ENCODE results near the gene WDR17. TPM values are rescaled to one million over a fixed set of nuclear protein-coding genes. Genes with fewer than 3 reads are reported as not detected.
"Not testable (repeated sequence)": the region's sequence is repeated elsewhere in the genome, so short reads cannot be mapped to it uniquely, and the experiment has no call there.

The WDR17 gene
- total RNA-seq, 1 donor from 2014 or later: 3.7 TPM

GRCh38 chr4:176207839-176208238 is 142.2 kb downstream of the WDR17 start:
- no peaks in the 10 kb centered on the region for H3K27me3 ChIP-seq (ENCODE audit: control insufficient read depth, insufficient read depth, low read length)
- H3K36me3 ChIP-seq (ENCODE audit: control insufficient read depth, insufficient read depth, low read length): no peaks in the 10 kb centered on the region
- TF ChIP-seq, protein P1, sequence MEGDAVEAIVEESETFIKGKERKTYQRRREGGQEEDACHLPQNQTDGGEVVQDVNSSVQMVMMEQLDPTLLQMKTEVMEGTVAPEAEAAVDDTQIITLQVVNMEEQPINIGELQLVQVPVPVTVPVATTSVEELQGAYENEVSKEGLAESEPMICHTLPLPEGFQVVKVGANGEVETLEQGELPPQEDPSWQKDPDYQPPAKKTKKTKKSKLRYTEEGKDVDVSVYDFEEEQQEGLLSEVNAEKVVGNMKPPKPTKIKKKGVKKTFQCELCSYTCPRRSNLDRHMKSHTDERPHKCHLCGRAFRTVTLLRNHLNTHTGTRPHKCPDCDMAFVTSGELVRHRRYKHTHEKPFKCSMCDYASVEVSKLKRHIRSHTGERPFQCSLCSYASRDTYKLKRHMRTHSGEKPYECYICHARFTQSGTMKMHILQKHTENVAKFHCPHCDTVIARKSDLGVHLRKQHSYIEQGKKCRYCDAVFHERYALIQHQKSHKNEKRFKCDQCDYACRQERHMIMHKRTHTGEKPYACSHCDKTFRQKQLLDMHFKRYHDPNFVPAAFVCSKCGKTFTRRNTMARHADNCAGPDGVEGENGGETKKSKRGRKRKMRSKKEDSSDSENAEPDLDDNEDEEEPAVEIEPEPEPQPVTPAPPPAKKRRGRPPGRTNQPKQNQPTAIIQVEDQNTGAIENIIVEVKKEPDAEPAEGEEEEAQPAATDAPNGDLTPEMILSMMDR (IDR thresholded peaks at IDR 0.05; ENCODE audit: insufficient read depth, low read length, poor library complexity, severe bottlenecking): no peak
- DNase-seq (ENCODE audit: low read depth): no peak
- H3K4me3 ChIP-seq (ENCODE audit: low read depth, low read length): no peak overlapping the region

GRCh38 chr4:176209535-176209934 is 143.9 kb downstream of the WDR17 start:
- no peak overlapping the region for H3K4me3 ChIP-seq (ENCODE audit: low read depth, low read length)
- H3K27me3 ChIP-seq (ENCODE audit: control insufficient read depth, insufficient read depth, low read length): no peaks in the 10 kb centered on the region
- DNase-seq (ENCODE audit: low read depth): no peak
- TF ChIP-seq, protein P1 (IDR thresholded peaks at IDR 0.05; ENCODE audit: insufficient read depth, low read length, poor library complexity, severe bottlenecking): no peak
- no peaks in the 10 kb centered on the region for H3K36me3 ChIP-seq (ENCODE audit: control insufficient read depth, insufficient read depth, low read length)

DNA sequence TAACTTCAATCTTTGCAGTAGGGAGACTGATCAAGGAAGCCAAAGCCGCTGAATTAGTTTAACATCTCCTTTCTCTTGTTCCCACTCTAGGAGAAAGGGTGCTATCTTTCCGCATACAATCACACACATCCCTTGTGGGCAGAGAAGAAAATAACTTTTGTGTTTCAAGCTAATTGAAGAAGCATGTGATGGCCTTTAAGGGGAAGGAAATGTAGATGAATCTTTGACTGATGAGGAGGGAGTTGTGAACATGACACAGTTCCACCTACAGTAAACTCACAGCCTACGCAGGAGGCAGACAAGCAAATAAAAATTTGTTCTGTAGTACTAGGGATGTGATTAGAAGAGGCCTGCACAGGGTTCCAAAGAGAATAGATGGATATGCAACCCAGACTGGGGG is 144.5 kb downstream of the WDR17 start:
- TF ChIP-seq, protein P1 (IDR thresholded peaks at IDR 0.05; ENCODE audit: insufficient read depth, low read length, poor library complexity, severe bottlenecking): no peak
- Histone ChIP-seq H3K36me3 (ENCODE audit: control insufficient read depth, insufficient read depth, low read length) (no peaks in the 10 kb centered on the region), H3K27me3 (ENCODE audit: control insufficient read depth, insufficient read depth, low read length) (no peaks in the 10 kb centered on the region), H3K4me3 (ENCODE audit: low read depth, low read length) (no peak overlapping the region)
- no peak for DNase-seq (ENCODE audit: low read depth)

DNA sequence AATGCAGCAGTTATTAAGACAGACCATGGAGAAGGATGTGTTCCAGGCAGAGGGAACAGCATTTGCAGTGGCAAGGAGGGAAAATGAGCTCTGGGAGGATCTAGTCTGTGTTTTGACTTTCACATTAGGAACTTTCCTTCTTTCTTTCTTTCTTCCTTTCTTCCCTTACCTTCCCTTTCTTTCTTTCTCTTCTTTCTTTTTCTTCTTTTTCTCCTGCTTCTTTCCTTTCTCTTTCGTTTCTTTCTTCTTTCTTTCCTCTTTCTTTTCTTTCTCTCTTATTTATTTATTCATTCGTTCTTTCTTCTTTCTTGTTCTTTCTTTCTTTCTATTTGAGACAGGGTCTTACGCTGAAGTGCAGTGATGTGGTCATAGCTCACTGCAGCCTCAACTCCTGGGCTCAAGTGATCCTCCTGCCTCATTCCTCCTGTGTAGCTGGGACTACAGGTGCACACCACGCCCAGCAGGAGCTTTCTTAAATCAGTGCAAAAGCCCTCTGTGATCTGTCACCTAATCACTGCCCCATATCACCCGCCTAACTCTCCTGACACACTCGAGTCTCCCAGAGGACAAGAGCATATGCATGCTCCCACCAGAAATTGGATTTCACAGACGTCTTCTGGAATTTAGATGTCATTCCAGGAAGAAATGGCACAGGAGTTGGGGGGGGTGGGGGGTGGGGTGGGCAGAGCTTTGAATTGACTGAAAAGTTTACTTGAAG is 145.1 kb downstream of the WDR17 start:
- TF ChIP-seq, protein P1 (IDR thresholded peaks at IDR 0.05; ENCODE audit: insufficient read depth, low read length, poor library complexity, severe bottlenecking): no peak
- no peak for DNase-seq (ENCODE audit: low read depth)

GRCh38 chr4:176212351-176212750 is 146.7 kb downstream of the WDR17 start:
- H3K36me3 ChIP-seq (ENCODE audit: control insufficient read depth, insufficient read depth, low read length); H3K27me3 ChIP-seq (ENCODE audit: control insufficient read depth, insufficient read depth, low read length); DNase-seq (ENCODE audit: low read depth); H3K4me3 ChIP-seq (ENCODE audit: low read depth, low read length): not testable (repeated sequence)

More for the DNA sequence above, 145.1 kb downstream of the WDR17 start:
- no peaks in the 10 kb centered on the region for H3K27me3 ChIP-seq (ENCODE audit: control insufficient read depth, insufficient read depth, low read length)
- H3K4me3 ChIP-seq (ENCODE audit: low read depth, low read length): no peak overlapping the region
- H3K36me3 ChIP-seq (ENCODE audit: control insufficient read depth, insufficient read depth, low read length): no peaks in the 10 kb centered on the region

DNA sequence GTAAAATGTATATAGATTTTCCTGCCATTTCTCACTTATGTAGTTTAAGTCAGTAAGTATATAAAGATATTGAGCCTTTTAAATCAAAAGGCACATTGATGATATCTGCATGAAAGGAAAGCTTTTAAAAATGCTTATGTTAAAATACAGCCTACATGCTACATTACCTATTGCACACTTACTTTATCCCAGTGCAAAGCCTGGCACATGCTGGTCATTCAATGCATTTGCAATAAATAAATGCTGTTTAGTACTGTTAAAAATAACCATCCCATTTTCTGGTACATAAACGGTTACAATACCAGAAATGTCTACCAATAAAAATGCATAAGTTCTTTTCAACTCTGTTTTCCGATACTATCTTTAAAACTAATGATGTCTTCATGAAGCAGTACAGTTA is 151.9 kb downstream of the WDR17 start:
- TF ChIP-seq, protein P1 (IDR thresholded peaks at IDR 0.05; ENCODE audit: insufficient read depth, low read length, poor library complexity, severe bottlenecking): no peak
- Histone ChIP-seq H3K27me3 (ENCODE audit: control insufficient read depth, insufficient read depth, low read length) (no peaks in the 10 kb centered on the region), H3K4me3 (ENCODE audit: low read depth, low read length) (no peak overlapping the region), H3K36me3 (ENCODE audit: control insufficient read depth, insufficient read depth, low read length) (no peaks in the 10 kb centered on the region)
- no peak for DNase-seq (ENCODE audit: low read depth)
